ENCODE measurements around the gene HS3ST3A1.
"Not testable (repeated sequence)": the region's sequence is repeated elsewhere in the genome, so short reads cannot be mapped to it uniquely, and the experiment has no call there.

HS3ST3A1 gene

DNA sequence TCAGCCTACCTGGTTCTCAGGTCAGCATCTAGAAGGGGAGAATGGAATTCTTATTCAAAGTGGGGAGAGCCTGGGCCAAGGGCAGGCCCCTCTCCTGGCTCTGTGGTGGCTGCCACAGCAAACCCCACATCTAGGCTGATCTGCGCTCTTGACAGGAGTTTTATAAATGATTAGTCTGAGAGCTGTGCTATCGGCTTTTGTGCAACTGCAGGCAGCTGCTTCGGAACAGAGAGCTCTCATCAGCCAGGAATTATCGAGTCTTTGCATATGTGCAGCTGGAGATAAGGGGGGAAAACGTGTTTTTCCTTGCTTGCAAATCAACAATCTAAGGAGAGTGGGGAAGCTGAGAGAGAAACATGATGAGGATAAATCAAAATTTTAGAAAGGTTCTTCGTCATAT is 91.7 kb downstream of the HS3ST3A1 start:
- no peak overlapping the region for H3K4me3 ChIP-seq (ENCODE audit: low read length)
- DNase-seq (ENCODE audit: low read depth): no peak
- TF ChIP-seq, protein P1, sequence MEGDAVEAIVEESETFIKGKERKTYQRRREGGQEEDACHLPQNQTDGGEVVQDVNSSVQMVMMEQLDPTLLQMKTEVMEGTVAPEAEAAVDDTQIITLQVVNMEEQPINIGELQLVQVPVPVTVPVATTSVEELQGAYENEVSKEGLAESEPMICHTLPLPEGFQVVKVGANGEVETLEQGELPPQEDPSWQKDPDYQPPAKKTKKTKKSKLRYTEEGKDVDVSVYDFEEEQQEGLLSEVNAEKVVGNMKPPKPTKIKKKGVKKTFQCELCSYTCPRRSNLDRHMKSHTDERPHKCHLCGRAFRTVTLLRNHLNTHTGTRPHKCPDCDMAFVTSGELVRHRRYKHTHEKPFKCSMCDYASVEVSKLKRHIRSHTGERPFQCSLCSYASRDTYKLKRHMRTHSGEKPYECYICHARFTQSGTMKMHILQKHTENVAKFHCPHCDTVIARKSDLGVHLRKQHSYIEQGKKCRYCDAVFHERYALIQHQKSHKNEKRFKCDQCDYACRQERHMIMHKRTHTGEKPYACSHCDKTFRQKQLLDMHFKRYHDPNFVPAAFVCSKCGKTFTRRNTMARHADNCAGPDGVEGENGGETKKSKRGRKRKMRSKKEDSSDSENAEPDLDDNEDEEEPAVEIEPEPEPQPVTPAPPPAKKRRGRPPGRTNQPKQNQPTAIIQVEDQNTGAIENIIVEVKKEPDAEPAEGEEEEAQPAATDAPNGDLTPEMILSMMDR (conservative IDR thresholded peaks at IDR 0.05; ENCODE audit: low read depth, low read length): no peak

DNA sequence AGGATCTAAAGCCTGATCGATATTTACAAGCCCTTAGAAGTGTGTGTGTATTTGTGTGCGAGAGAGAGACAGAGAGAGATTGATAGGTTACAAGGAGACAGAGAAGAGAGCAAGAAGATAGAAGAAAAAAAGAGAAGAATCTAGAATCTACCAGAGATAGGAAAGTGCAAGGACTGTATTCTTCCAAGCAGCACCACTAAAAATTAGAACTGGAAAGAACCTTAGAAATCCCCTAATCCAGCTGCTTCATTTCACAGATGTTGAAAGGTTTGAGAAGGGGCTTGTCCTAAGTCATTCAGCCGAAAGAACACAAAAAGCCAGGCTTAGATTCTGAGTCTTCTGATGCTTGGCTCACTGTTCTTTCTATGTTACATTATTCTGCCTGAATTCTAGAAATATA is 92.2 kb downstream of the HS3ST3A1 start:
- no peak overlapping the region for H3K4me3 ChIP-seq (ENCODE audit: low read length)
- DNase-seq (ENCODE audit: low read depth): no peak
- TF ChIP-seq, protein P1 (conservative IDR thresholded peaks at IDR 0.05; ENCODE audit: low read depth, low read length): no peak

DNA sequence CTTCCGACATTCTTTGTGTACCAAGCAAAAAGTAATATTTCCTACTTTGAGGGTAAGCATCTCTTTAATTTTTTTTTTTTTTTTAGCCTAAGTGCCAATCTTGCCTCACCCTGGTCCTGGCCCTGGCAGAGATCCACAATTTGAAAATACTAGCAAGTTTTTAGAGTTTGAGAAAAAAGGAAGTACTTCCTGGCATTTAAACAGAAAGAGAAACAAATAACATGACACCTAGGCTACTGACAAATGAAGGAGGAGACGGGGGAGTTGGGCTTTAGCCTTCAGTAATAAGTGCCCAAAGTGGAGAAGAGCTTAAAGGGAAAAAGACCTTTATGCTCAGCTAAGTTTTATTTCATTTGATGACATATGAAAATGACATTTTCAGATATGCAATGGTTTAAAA is 92.8 kb downstream of the HS3ST3A1 start:
- TF ChIP-seq, protein P1 (conservative IDR thresholded peaks at IDR 0.05; ENCODE audit: low read depth, low read length): no peak
- no peak overlapping the region for H3K4me3 ChIP-seq (ENCODE audit: low read length)
- DNase-seq (ENCODE audit: low read depth): no peak

DNA sequence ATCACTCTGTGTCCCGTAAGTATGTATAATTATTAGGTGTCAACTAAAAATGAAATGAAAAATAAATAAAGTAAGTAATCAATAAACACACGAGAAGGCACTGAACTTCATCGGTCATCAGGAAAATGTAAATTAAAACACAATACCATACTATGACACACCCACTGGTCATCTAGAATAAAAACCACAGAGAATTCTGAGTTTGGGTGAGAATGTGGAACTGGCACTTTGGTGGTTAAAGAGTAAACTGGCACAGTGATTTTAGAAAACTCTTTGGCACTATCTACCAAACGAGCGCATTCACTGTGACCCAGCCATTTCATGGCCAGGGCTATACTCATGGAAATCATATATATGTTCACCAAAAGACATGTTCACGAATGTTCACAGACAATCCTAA is 98.2 kb downstream of the HS3ST3A1 start:
- DNase-seq (ENCODE audit: low read depth): no peak
- TF ChIP-seq, protein P1 (conservative IDR thresholded peaks at IDR 0.05; ENCODE audit: low read depth, low read length): no peak
- no peak overlapping the region for H3K4me3 ChIP-seq (ENCODE audit: low read length)

DNA sequence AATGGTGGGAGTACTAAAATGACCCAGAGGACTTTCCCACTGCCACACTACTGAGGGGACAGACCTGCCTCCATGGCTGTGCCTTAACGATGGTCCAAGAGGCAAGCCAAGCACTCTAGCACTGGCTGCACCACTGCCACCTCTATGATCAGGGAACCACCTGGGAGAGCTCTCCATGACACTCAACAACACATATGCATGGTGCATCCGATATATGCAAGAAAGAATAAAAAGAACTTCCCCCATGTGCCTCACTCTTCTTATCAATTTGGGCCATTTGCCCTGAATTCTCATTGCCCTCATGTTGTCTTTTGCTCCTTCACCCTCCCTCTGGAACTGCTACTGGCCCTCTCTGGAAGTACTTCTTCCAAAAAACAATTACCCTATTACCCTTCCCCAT is 99.5 kb downstream of the HS3ST3A1 start:
- TF ChIP-seq, protein P1 (conservative IDR thresholded peaks at IDR 0.05; ENCODE audit: low read depth, low read length): no peak
- DNase-seq (ENCODE audit: low read depth): no peak

DNA sequence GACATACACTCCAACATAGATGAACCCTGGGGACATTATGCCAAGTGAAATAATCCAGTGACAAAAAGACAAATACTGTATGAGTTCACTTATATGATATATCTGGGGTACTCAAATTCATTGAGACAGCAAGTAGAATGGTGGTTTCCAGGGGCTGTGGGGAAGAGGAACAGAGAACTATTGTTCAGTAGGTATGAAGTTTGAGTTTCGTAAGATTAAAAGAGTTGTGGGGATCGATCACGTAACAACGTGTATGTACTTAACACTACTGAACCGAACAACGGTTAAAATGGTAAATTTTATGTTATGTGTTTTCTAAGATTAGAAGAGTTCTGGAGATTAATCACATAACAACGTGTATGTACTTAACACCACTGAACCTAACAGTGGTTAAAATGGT is 100.8 kb downstream of the HS3ST3A1 start:
- DNase-seq (ENCODE audit: low read depth): no peak
- TF ChIP-seq, protein P1 (conservative IDR thresholded peaks at IDR 0.05; ENCODE audit: low read depth, low read length): no peak

More for the DNA sequence above, 99.5 kb downstream of the HS3ST3A1 start:
- no peak overlapping the region for H3K4me3 ChIP-seq (ENCODE audit: low read length)

DNA sequence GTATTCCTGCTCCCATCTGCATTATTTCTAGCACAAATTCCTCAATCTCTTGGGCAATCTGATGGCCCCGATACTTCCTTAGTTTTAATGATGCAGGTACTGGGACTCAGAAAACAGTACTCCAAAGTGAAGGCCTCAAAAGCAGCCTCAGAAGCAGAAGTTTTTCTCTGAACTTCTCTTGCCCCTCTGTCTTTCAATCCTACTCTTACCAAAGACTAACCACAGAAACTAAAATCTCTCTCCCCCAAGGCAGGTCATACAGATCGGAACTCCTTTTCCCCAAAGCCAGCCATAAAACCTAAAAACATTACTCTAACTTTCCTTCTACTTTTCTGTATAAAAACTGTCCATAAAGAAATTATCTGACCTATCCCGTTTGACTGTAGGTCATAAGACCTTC is 103.5 kb downstream of the HS3ST3A1 start:
- TF ChIP-seq, protein P1 (conservative IDR thresholded peaks at IDR 0.05; ENCODE audit: low read depth, low read length): no peak
- DNase-seq (ENCODE audit: low read depth): no peak
- H3K4me3 ChIP-seq (ENCODE audit: low read length): no peak overlapping the region

More for the DNA sequence above, 100.8 kb downstream of the HS3ST3A1 start:
- no peak overlapping the region for H3K4me3 ChIP-seq (ENCODE audit: low read length)

DNA sequence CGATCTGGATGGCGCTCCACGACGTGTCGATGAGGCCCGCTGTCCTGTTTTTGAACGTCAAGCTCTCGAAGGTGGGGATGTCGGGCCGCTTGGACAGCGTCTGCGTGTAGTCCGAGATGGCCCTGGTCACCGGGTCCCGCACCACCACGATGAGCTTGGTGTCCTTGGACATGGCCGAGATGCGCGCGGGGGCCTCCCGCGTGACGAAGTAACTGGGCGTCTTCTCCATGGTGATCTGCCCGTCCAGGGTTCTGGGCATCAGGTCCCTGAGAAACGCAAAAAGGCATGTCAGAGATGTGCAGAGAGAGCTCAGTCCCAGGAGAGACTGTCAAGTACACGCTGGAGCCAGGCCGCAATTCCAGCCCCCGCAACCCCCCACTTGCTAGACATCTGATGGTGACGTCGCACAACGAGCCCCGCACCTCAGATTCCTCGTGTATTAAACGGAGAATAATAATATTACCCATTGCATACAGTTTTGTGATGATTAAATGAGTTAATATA is 105.1 kb downstream of the HS3ST3A1 start:
- DNase-seq (ENCODE audit: low read depth); H3K4me3 ChIP-seq (ENCODE audit: low read length): not testable (repeated sequence)

Measured in retinal pigment epithelial cell (primary cell).